GM18867 (cell line): ENCODE measurements around the gene CCNQ.

ENCODE experiments used
- ATAC-seq: cut with Tn5 transposase; IDR thresholded peaks from one replicate; pipeline ENCODE4 v1.9.1; 2021; ENCODE audit warnings: mild to moderate bottlenecking, moderate library complexity; ENCODE audit not compliant: unreplicated experiment

The CCNQ gene

DNA sequence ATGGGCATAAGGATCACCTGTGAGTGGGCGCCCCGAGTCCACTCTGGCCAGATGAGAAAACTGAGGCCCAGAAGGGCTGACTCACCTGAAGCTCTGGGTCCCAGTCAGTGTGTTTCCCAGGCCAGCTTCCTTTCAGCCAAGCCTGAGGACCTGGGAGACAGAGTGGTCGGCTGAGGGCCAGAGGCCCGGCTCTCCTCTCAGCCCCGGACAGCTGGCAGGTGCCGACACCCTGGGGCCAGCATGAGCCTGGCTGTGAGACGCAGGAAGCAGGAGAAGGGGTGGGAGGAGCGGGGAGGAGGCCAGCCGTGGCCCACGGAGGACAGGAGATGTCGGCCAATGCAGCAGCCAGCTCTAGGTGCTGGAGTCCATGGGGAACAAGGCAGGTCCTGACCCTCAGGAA lies 52.6 kb downstream of the CCNQ start:
- no peak for ATAC-seq

DNA sequence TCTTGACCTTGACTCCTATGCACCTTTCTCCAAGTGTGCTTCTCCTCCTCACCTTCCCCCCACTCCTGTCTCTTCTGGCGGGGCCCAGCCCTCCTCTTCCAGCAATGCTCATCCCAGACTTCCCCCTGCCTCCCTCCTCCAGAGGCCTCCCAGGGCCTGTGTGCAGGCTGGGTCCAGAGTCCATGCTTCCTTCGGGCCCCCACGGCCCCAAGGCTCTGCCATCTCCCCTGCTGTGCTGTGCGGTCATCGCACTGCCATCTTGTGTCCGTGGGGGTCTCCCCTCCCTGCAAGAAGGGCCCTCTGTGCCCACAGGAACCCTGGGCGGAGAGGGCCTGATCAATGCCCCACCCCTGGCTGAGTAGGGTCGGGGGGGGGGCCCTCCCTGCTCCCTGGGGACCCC lies 54.2 kb downstream of the CCNQ start:
- no peak for ATAC-seq

DNA sequence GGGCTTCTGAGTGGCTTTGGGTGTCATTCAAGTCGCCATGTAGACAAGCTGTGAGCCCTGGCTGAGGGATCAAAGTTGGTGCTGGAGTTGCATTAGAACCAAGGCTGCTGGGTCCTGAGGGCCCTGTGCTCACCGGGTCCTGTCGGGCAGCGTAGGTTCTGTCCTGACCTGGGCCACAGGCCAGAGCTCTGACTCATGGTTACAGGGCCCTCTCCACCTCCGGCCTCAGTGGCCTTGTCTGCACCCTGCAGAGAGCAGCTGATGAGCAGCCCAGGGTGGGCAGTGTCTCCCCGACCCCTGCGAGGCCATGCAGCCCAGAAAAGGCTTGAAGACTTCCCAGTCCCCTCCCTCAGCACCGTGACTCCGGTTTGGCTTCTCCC lies 59.0 kb downstream of the CCNQ start:
- peak; percentile 7 for ATAC-seq

DNA sequence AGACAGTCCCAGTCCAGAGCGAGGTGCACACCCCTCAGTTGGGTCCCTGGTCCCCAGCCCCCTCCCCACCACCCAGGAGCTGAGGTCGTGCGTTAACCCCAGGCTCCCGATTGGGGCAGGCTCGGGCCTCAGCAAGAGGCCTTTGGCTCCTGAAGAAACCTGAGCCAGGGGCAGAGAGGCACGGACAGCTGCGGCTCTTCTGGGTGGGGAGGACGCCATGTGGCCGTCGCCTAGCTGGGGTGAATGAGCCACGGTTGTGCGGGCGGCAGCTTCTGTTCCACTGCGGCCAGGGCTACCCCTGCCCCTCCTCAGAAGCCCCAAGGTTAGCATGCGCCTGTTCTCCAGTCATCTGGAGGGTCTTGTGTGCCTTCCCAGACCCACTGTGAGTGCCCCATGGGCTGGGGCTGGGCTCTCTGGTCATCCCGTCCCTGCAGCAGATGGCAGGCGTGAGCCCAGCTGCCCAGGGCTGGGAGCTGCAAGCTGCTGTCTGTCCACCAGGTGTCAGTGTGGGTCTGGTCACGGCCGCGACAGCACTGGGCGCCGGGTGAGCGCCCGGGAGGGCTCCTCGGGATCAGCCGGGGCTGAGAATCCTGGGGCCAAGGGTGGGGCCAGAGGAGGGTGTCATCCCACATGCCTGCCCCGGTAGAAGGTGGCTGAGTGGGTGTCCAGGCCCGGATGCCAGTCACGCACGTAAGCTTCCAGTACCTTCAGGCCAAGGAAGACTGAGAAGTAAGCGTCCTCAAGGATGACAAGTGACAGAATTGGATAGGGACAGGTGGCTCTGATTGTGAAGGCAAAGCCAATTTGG lies 59.6 kb downstream of the CCNQ start:
- peak; percentile 84 for ATAC-seq

DNA sequence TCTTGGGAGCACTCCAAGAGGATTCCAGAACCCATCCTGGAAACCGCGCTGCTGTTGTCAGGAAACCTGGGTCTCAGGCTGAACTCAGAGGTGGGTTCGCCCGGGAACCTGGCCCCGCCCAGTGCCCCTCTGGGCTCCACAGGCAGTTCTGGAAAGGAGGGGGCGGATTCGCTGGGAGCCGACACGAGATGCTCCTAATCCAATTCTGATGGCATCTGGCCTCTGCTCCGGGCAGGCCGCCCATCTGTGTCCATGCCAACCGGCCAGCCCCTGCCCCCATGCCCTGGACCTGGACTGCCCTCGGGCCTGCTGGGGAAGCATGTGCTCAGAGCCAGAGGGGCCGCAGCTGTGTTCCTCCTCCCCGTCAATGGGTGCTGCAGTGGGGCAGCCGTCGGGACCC lies 60.5 kb downstream of the CCNQ start:
- no peak for ATAC-seq
